IMR-90 (cell line): ENCODE measurements around the gene PLTP. TPM values are rescaled to one million over a fixed set of nuclear protein-coding genes. Genes with fewer than 3 reads are reported as not detected.
A peak's percentile ranks its signal among the peaks of the same experiment; 100 is the strongest.

ENCODE experiments used
- ATAC-seq: fragments of 200-7000 bp; cut with Tn5 transposase; 2 replicates; pipeline ENCODE4 v1.9.1; 2020; ENCODE audit warnings: low read depth, mild to moderate bottlenecking, moderate library complexity
- BruUV-seq: library from RNA; stranded (reverse); fragments of 400-500 nt; replicated peaks from 2 replicates; lab custom pipeline; 2021; lab: Mats Ljungman, UMichigan
- CTCF ChIA-PET: fragments of 300-600 bp; formaldehyde crosslinking; extraction: SDS; loops from one replicate; lab custom pipeline; 2021; ENCODE audit warnings: antibody characterized with exemption; lab: Yijun Ruan, JAX
- POLR2A ChIA-PET: fragments of 300-600 bp; sonication (Branson Sonifier 250); formaldehyde crosslinking; loops from one replicate; lab custom pipeline; 2022; ENCODE audit warnings: antibody characterized with exemption; ENCODE audit not compliant: unreplicated experiment; lab: Charles Lee
- DNase-seq: peaks from one replicate; pipeline ENCODE4 v3.0.0; 2013
- H2AFZ ChIP-seq: replicated peaks from 2 replicates; pipeline ENCODE3; 2013; ENCODE audit warnings: low read length, mild to moderate bottlenecking; ENCODE audit not compliant: poor library complexity
- H2AK5ac ChIP-seq: 2 replicates; pipeline ENCODE4 v1.6.1; 2013; ENCODE audit warnings: low read depth, low read length, inconsistent platforms
- H2AK9ac ChIP-seq: replicated peaks from 2 replicates; pipeline ENCODE3; 2013; ENCODE audit warnings: mild to moderate bottlenecking, low read depth, low read length, moderate library complexity; ENCODE audit not compliant: poor library complexity
- H2BK120ac ChIP-seq: 2 replicates; pipeline ENCODE4 v1.6.1; 2013; ENCODE audit warnings: low read depth, low read length, inconsistent platforms
- H2BK15ac ChIP-seq: 3 replicates; pipeline ENCODE4 v1.6.1; 2013; ENCODE audit warnings: low read depth, low read length, inconsistent platforms
- H2BK20ac ChIP-seq: 2 replicates; pipeline ENCODE4 v1.6.1; 2013; ENCODE audit warnings: low read depth, mild to moderate bottlenecking, inconsistent platforms, low read length, moderate library complexity
- H2BK5ac ChIP-seq: 2 replicates; pipeline ENCODE4 v1.6.1; 2013; ENCODE audit warnings: mild to moderate bottlenecking, low read depth, low read length, inconsistent platforms; ENCODE audit not compliant: poor library complexity, severe bottlenecking
- H3K14ac ChIP-seq: replicated peaks from 2 replicates; pipeline ENCODE4 v1.6.1; 2013; ENCODE audit warnings: low read depth, low read length, inconsistent platforms
- H3K18ac ChIP-seq: 2 replicates; pipeline ENCODE4 v1.6.1; 2013; ENCODE audit warnings: low read depth, low read length, control low read depth
- H3K23ac ChIP-seq: 2 replicates; pipeline ENCODE4 v1.6.1; 2013; ENCODE audit warnings: low read depth, low read length, inconsistent platforms
- H3K27ac ChIP-seq: 2 replicates; pipeline ENCODE4 v1.5.1; 2013; ENCODE audit warnings: mild to moderate bottlenecking, control low read depth, low read length; ENCODE audit not compliant: insufficient read depth
- H3K27me3 ChIP-seq: 2 replicates; pipeline ENCODE4 v1.6.1; 2013; ENCODE audit warnings: low read length; ENCODE audit not compliant: control insufficient read depth, insufficient read depth
- H3K36me3 ChIP-seq: 2 replicates; pipeline ENCODE4 v1.6.1; 2013; ENCODE audit warnings: low read length, mixed read lengths; ENCODE audit not compliant: control insufficient read depth, insufficient read depth
- H3K4ac ChIP-seq: 2 replicates; pipeline ENCODE4 v1.6.1; 2013; ENCODE audit warnings: low read depth, low read length, inconsistent platforms
- H3K4me1 ChIP-seq: 2 replicates; pipeline ENCODE4 v1.6.1; 2013; ENCODE audit warnings: low read length, mixed read lengths; ENCODE audit not compliant: control insufficient read depth, insufficient read depth
- H3K4me2 ChIP-seq: 2 replicates; pipeline ENCODE4 v1.6.1; 2013; ENCODE audit warnings: low read depth, mild to moderate bottlenecking, control low read depth, low read length, moderate library complexity
- H3K4me3 ChIP-seq: 2 replicates; pipeline ENCODE4 v1.5.1; 2013; ENCODE audit warnings: low read depth, mild to moderate bottlenecking, control low read depth, low read length, moderate library complexity; ENCODE audit not compliant: insufficient read depth
- H3K56ac ChIP-seq: 2 replicates; pipeline ENCODE4 v1.6.1; 2013; ENCODE audit warnings: low read length, inconsistent platforms; ENCODE audit not compliant: insufficient read depth; ENCODE audit errors: extremely low read depth
- H3K79me1 ChIP-seq, 2 experiments: 2 replicates each; pipeline ENCODE4 v1.6.1; 2013; ENCODE audit warnings: low read length in 2 of 2, inconsistent platforms in 1 of 2, low read depth in 1 of 2
- H3K9ac ChIP-seq: 2 replicates; pipeline ENCODE4 v1.6.1; 2013; ENCODE audit warnings: low read depth, low read length, control low read depth
- H3K9me1 ChIP-seq: 2 replicates; pipeline ENCODE4 v1.6.1; 2013; ENCODE audit warnings: low read length, inconsistent platforms; ENCODE audit not compliant: insufficient read depth
- H3K9me3 ChIP-seq: 2 replicates; pipeline ENCODE4 v1.6.1; 2013; ENCODE audit warnings: low read length; ENCODE audit not compliant: control insufficient read depth, insufficient read depth
- H4K20me1 ChIP-seq: 2 replicates; pipeline ENCODE4 v1.6.1; 2013; ENCODE audit warnings: low read length, inconsistent platforms; ENCODE audit not compliant: insufficient read depth
- H4K5ac ChIP-seq: 2 replicates; pipeline ENCODE4 v1.6.1; 2013; ENCODE audit warnings: mild to moderate bottlenecking, low read depth, low read length, control low read depth
- H4K8ac ChIP-seq, 2 experiments: 2 replicates each; pipeline ENCODE4 v1.6.1; 2013; ENCODE audit warnings: low read depth in 2 of 2, low read length in 2 of 2, control low read depth in 1 of 2, inconsistent platforms in 1 of 2
- H4K91ac ChIP-seq: 2 replicates; pipeline ENCODE4 v1.6.1; 2013; ENCODE audit warnings: low read depth, low read length, inconsistent platforms; ENCODE audit not compliant: insufficient read depth
- BHLHE40 ChIP-seq: fragments of 150-350 bp; IDR thresholded peaks from 2 replicates; pipeline ENCODE4 v1.6.1; 2016; ENCODE audit warnings: mild to moderate bottlenecking, low read depth, low read length
- CEBPB ChIP-seq: IDR thresholded peaks from 2 replicates; pipeline ENCODE4 v1.6.1; 2012; ENCODE audit warnings: low read depth, low read length, improper control_type of control experiment
- CHD1 ChIP-seq: IDR thresholded peaks from 2 replicates; pipeline ENCODE4 v1.6.1; 2012; ENCODE audit warnings: low read depth, low read length, improper control_type of control experiment
- MAFK ChIP-seq: IDR thresholded peaks from 2 replicates; pipeline ENCODE4 v1.6.1; 2012; ENCODE audit warnings: low read depth, low read length, improper control_type of control experiment
- MXI1 ChIP-seq: IDR thresholded peaks from 2 replicates; pipeline ENCODE4 v1.6.1; 2012; ENCODE audit warnings: low read depth, mild to moderate bottlenecking, low read length, moderate library complexity, borderline replicate concordance
- NFE2L2 ChIP-seq: fragments of 150-350 bp; IDR thresholded peaks from 2 replicates; pipeline ENCODE4 v1.6.1; 2016; ENCODE audit warnings: low read depth, mild to moderate bottlenecking, low read length
- POLR2A ChIP-seq: IDR thresholded peaks from 2 replicates; pipeline ENCODE4 v1.6.1; 2012; ENCODE audit warnings: mild to moderate bottlenecking, low read depth, low read length
- RAD21 ChIP-seq: IDR thresholded peaks from 2 replicates; pipeline ENCODE4 v1.6.1; 2012; ENCODE audit warnings: low read length, improper control_type of control experiment
- RFX5 ChIP-seq: IDR thresholded peaks from 2 replicates; pipeline ENCODE4 v1.8.0; 2012; ENCODE audit warnings: low read depth, mild to moderate bottlenecking, low read length, moderate library complexity
- USF2 ChIP-seq: fragments of 150-350 bp; IDR thresholded peaks from 2 replicates; pipeline ENCODE4 v1.6.1; 2017; ENCODE audit warnings: mild to moderate bottlenecking, antibody characterized with exemption, low read length, low read depth
- WGBS, 2 experiments: methylation state at CpG; one replicate each; pipeline versions ENCODE4 v1.1.5 to v1.1.7; 2013; ENCODE audit warnings: missing lambda C conversion rate in 2 of 2; ENCODE audit not compliant: insufficient read length in 1 of 2; ENCODE audit errors: extremely low coverage in 2 of 2; 5-methylcytosine and 5-hydroxymethylcytosine counted together
- dilution Hi-C: fragments of 300-500 bp; cut with HindIII; formaldehyde crosslinking; loops from one replicate; pipeline ENCODE4 v1.14.3; 2018; ENCODE audit warnings: low sequenced_read_pairs; ENCODE audit not compliant: unreplicated experiment
- in situ Hi-C: fragments of 300-500 bp; cut with MboI; formaldehyde crosslinking; loops from 3 replicates; pipeline ENCODE4 v1.14.3; 2019; ENCODE audit warnings: low sequenced_read_pairs, inconsistent platforms, mixed read lengths
- intact Hi-C: fragments of 100-400 bp; cut with micrococcal nuclease; formaldehyde crosslinking; loops from 2 replicates; pipeline ENCODE4 v1.10.0; 2022
- polyA plus RNA-seq, 3 experiments: library from polyadenylated mRNA; depleted of rRNA; stranded (reverse); fragments of >200 nt; gene quantifications; 2 replicates each; pipeline ENCODE4 v1.2.3, GENCODE V29; 2012; ENCODE audit warnings: low replicate concordance in 1 of 3
- total RNA-seq: library from RNA; depleted of rRNA; stranded (reverse); fragments of >200 nt; gene quantifications from 2 replicates; pipeline ENCODE4 v1.2.3, GENCODE V29; 2012
- TF ChIP-seq, protein P1 (sequence below): fragments of 150-350 bp; IDR thresholded peaks from 2 replicates; pipeline ENCODE4 v1.6.1; 2016; ENCODE audit warnings: low read depth, mild to moderate bottlenecking, low read length, moderate library complexity, borderline replicate concordance

Gene PLTP
- total and polyA plus RNA-seq, 2 of the 4 experiments (the other 2 are of a cell fraction): 5.4 to 55.8 TPM

DNA sequence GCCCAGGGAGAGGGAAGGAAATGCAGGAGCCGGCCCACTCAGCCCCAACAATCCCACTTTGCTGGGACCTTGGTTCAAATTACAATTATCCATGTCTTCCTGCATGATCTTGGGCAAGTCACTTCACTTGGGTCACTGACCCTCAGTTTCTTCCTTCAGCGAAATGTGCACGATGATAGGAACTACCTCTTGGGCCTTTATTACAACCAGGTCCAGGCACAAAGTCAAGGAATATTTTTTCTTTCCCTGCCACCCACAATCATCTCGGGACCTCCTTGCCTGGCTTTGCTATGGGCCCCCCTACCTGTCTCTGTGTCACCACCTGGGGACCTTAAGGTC lies 358 bp upstream of the PLTP start:
- WGBS, 2 experiments: 12% methylated on average over 3 of the region's 4 CpGs; no CpG with 5 or more reads in 1 of the 2 experiments
- intact Hi-C loops: no loop called here

More for the DNA sequence above, 358 bp upstream of the PLTP start:
- DNase-seq (no peak), ATAC-seq (no peak)
- Histone ChIP-seq H2BK120ac (peak overlapping the region; percentile 65), H3K9me3 (no peaks in the 10 kb centered on the region), H3K9ac (peak overlapping the region; percentile 3; the same call in 1 of the 2 replicates), H3K14ac (peak overlapping the region; percentile 94; the same call in 1 of the 2 replicates), H4K20me1 (no peaks in the 10 kb centered on the region), H3K36me3 (peaks cover 17% of the 10 kb centered on the region; the same call in 1 of the 2 replicates), H2AFZ (peak overlapping the region; percentile 87), H2AK5ac (peak overlapping the region; percentile 71; the same call in 1 of the 2 replicates), H4K91ac (peak overlapping the region; percentile 13), H3K56ac (peak overlapping the region; percentile 28; the same call in 1 of the 2 replicates), H3K23ac (peak overlapping the region; percentile 85), H4K8ac (peak overlapping the region; percentile 65 to 94), H3K9me1 (peaks cover 13% of the 10 kb centered on the region), H2BK5ac (peak overlapping the region; percentile 27), H2AK9ac (peak overlapping the region; percentile 82), H2BK20ac (peak overlapping the region; percentile 49), H3K79me1 (peaks cover 5 to 22% of the 10 kb centered on the region in 2 experiments; a peak in 3 of 4 replicates), H3K18ac (peak overlapping the region; percentile 14), H3K4me1 (peaks cover 13% of the 10 kb centered on the region), H3K27me3 (no peaks in the 10 kb centered on the region), H4K5ac (peak overlapping the region; percentile 35), H3K4ac (peak overlapping the region; percentile 82), H3K4me2 (peak overlapping the region; percentile 88; the same call in 1 of the 2 replicates), H2BK15ac (peak overlapping the region; percentile 20; the same call in 2 of the 3 replicates), H3K4me3 (peak overlapping the region; percentile 43; the same call in 1 of the 2 replicates), H3K27ac (peak overlapping the region; percentile 27)
- in situ Hi-C loops (loop anchor here (25.0 kb wide), 1 partner anchor 575 kb away; the partner anchor contains the start of gene SDC4), dilution Hi-C loops (no loop called here)
- CTCF ChIA-PET: no interaction called here
- TF ChIP-seq MXI1: no peak
- no peak for TF ChIP-seq CEBPB
- TF ChIP-seq, protein P1, sequence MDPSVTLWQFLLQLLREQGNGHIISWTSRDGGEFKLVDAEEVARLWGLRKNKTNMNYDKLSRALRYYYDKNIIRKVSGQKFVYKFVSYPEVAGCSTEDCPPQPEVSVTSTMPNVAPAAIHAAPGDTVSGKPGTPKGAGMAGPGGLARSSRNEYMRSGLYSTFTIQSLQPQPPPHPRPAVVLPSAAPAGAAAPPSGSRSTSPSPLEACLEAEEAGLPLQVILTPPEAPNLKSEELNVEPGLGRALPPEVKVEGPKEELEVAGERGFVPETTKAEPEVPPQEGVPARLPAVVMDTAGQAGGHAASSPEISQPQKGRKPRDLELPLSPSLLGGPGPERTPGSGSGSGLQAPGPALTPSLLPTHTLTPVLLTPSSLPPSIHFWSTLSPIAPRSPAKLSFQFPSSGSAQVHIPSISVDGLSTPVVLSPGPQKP: no peak
- TF ChIP-seq RAD21: no peak
- TF ChIP-seq POLR2A: no peak; the same call in 1 of the 2 replicates
- no peak for TF ChIP-seq CHD1
- no peak for TF ChIP-seq NFE2L2
- no peak for TF ChIP-seq RFX5
- no peak for TF ChIP-seq BHLHE40
- no peak for TF ChIP-seq MAFK
- no peak for TF ChIP-seq USF2
- BruUV-seq: no TSS peak
- POLR2A ChIA-PET: no interaction called here
